Panc1 (cell line): ENCODE data around the gene SECISBP2. TPM values are rescaled to one million over a fixed set of nuclear protein-coding genes. Genes with fewer than 3 reads are reported as not detected.

Source experiments
- ATAC-seq: fragments of 200-7000 bp; cut with Tn5 transposase; 2 replicates; pipeline ENCODE4 v1.9.1; 2020; ENCODE audit warnings: mild to moderate bottlenecking, moderate library complexity
- BruUV-seq: library from RNA; stranded (reverse); fragments of 400-500 nt; replicated peaks from 2 replicates; lab custom pipeline; 2021; lab: Mats Ljungman, UMichigan
- CTCF ChIA-PET: fragments of 300-600 bp; sonication (Branson Sonifier 250); formaldehyde crosslinking; loops from one replicate; lab custom pipeline; 2022; ENCODE audit warnings: antibody characterized with exemption; lab: Charles Lee
- POLR2A ChIA-PET: fragments of 300-600 bp; sonication (Branson Sonifier 250); formaldehyde crosslinking; loops from one replicate; lab custom pipeline; 2022; ENCODE audit warnings: antibody characterized with exemption; lab: Charles Lee
- DNase-seq: peaks from one replicate; pipeline ENCODE4 v3.0.0-alpha.2; 2010; ENCODE audit warnings: low read depth, low spot score
- H3K27ac ChIP-seq: 2 replicates; pipeline ENCODE4 v1.5.1; 2011; ENCODE audit warnings: mild to moderate bottlenecking, low read length, inconsistent platforms
- H3K27me3 ChIP-seq: fragments of 200-500 bp; sonication (Bioruptor generic); 2 replicates; pipeline ENCODE4 v1.6.0; 2014; ENCODE audit warnings: low read length, inconsistent platforms; ENCODE audit not compliant: control insufficient read depth, insufficient read depth
- H3K36me3 ChIP-seq: fragments of 200-500 bp; sonication (Bioruptor generic); 2 replicates; pipeline ENCODE4 v1.5.1; 2014; ENCODE audit warnings: inconsistent platforms, mild to moderate bottlenecking, low read length, moderate library complexity; ENCODE audit not compliant: control insufficient read depth, insufficient read depth
- H3K4me1 ChIP-seq: 2 replicates; pipeline ENCODE4 v1.5.1; 2011; ENCODE audit warnings: inconsistent platforms, mild to moderate bottlenecking, low read length, moderate library complexity; ENCODE audit not compliant: control insufficient read depth, insufficient read depth
- H3K4me3 ChIP-seq, 2 experiments: 2 replicates each; pipeline ENCODE4 v1.5.1; 2011 to 2012; ENCODE audit warnings: low read depth in 2 of 2, low read length in 2 of 2, mild to moderate bottlenecking in 2 of 2, inconsistent platforms in 1 of 2, moderate library complexity in 1 of 2
- H3K9me3 ChIP-seq: fragments of 200-500 bp; sonication (Bioruptor generic); 2 replicates; pipeline ENCODE4 v1.5.1; 2014; ENCODE audit warnings: low read depth, mild to moderate bottlenecking, inconsistent platforms, low read length, moderate library complexity; ENCODE audit not compliant: control insufficient read depth, insufficient read depth
- POLR2AphosphoS5 ChIP-seq: IDR thresholded peaks from 2 replicates; pipeline ENCODE4 v1.6.1; 2012; ENCODE audit warnings: mild to moderate bottlenecking, low read depth, low read length, moderate library complexity
- SIN3A ChIP-seq: IDR thresholded peaks from 2 replicates; pipeline ENCODE4 v1.6.1; 2012; ENCODE audit warnings: low read depth, mild to moderate bottlenecking, low read length, moderate library complexity, borderline replicate concordance; ENCODE audit not compliant: insufficient read depth
- TCF7L2 ChIP-seq: IDR thresholded peaks from 2 replicates; pipeline ENCODE4 v1.6.1; 2011; ENCODE audit warnings: mild to moderate bottlenecking, low read depth, low read length, inconsistent platforms
- in situ Hi-C: cut with HindIII; loops from 2 replicates; pipeline ENCODE4 v1.10.0; 2016; ENCODE audit warnings: low sequenced_read_pairs, low pct_unique_long_range_greater_than_20kb
- intact Hi-C: fragments of 100-400 bp; cut with micrococcal nuclease; formaldehyde crosslinking; loops from one replicate; pipeline ENCODE4 v1.10.0; 2022; ENCODE audit not compliant: unreplicated experiment
- total RNA-seq: library from RNA; stranded (reverse); gene quantifications from one replicate; pipeline ENCODE4 v1.2.1, GENCODE V29; 2021; ENCODE audit not compliant: unreplicated experiment
- TF ChIP-seq, protein P1 (sequence below), 2 experiments: IDR thresholded peaks; 2 replicates each; pipeline ENCODE4 v1.6.1; 2011 to 2012; ENCODE audit warnings: low read depth in 2 of 2, control low read depth in 1 of 2, low read length in 1 of 2, mild to moderate bottlenecking in 1 of 2, moderate library complexity in 1 of 2; ENCODE audit not compliant: insufficient read depth in 1 of 2
- TF ChIP-seq, protein P2 (sequence below): fragments of 450-650 bp; IDR thresholded peaks from 2 replicates; pipeline ENCODE4 v1.5.1; 2017; ENCODE audit warnings: mild to moderate bottlenecking

The SECISBP2 gene
- total RNA-seq, 1 experiment from 2014 or later = 17.7 TPM

GRCh38 chr9:89372230-89372816 lies 54.0 kb downstream of the SECISBP2 start:
- Histone ChIP-seq H3K9me3 (no peaks in the 10 kb centered on the region), H3K4me1 (no peaks in the 10 kb centered on the region), H3K4me3 (no peak overlapping the region), H3K27me3 (no peaks in the 10 kb centered on the region), H3K27ac (no peak overlapping the region), H3K36me3 (no peaks in the 10 kb centered on the region)
- no TSS peak for BruUV-seq
- POLR2A ChIA-PET = no interaction called here
- DNase-seq = no peak
- no peak for TF ChIP-seq POLR2AphosphoS5
- TF ChIP-seq, protein P1, sequence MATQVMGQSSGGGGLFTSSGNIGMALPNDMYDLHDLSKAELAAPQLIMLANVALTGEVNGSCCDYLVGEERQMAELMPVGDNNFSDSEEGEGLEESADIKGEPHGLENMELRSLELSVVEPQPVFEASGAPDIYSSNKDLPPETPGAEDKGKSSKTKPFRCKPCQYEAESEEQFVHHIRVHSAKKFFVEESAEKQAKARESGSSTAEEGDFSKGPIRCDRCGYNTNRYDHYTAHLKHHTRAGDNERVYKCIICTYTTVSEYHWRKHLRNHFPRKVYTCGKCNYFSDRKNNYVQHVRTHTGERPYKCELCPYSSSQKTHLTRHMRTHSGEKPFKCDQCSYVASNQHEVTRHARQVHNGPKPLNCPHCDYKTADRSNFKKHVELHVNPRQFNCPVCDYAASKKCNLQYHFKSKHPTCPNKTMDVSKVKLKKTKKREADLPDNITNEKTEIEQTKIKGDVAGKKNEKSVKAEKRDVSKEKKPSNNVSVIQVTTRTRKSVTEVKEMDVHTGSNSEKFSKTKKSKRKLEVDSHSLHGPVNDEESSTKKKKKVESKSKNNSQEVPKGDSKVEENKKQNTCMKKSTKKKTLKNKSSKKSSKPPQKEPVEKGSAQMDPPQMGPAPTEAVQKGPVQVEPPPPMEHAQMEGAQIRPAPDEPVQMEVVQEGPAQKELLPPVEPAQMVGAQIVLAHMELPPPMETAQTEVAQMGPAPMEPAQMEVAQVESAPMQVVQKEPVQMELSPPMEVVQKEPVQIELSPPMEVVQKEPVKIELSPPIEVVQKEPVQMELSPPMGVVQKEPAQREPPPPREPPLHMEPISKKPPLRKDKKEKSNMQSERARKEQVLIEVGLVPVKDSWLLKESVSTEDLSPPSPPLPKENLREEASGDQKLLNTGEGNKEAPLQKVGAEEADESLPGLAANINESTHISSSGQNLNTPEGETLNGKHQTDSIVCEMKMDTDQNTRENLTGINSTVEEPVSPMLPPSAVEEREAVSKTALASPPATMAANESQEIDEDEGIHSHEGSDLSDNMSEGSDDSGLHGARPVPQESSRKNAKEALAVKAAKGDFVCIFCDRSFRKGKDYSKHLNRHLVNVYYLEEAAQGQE (IDR thresholded peaks at IDR 0.05; ENCODE audit: insufficient read depth in 1 of 2, low read depth in 2 of 2, low read length in 1 of 2) = no peak
- TF ChIP-seq, protein P2, sequence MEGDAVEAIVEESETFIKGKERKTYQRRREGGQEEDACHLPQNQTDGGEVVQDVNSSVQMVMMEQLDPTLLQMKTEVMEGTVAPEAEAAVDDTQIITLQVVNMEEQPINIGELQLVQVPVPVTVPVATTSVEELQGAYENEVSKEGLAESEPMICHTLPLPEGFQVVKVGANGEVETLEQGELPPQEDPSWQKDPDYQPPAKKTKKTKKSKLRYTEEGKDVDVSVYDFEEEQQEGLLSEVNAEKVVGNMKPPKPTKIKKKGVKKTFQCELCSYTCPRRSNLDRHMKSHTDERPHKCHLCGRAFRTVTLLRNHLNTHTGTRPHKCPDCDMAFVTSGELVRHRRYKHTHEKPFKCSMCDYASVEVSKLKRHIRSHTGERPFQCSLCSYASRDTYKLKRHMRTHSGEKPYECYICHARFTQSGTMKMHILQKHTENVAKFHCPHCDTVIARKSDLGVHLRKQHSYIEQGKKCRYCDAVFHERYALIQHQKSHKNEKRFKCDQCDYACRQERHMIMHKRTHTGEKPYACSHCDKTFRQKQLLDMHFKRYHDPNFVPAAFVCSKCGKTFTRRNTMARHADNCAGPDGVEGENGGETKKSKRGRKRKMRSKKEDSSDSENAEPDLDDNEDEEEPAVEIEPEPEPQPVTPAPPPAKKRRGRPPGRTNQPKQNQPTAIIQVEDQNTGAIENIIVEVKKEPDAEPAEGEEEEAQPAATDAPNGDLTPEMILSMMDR = no peak
- no peak for TF ChIP-seq SIN3A
- TF ChIP-seq TCF7L2 = no peak
- in situ Hi-C loops (no loop called here), intact Hi-C loops (loop anchor here (10.0 kb wide), 1 partner anchor 172 kb away; no protein-coding TSS in a partner anchor)
- ATAC-seq = peak; percentile 74
- CTCF ChIA-PET = no interaction called here

- intact Hi-C loops = loop anchor here (10.0 kb wide), 1 partner anchor 172 kb away; no protein-coding TSS in a partner anchor
- ATAC-seq (0 out of 2 replicates have a peak, but pooled peaks have one; percentile 7), DNase-seq (no peak)
- Histone ChIP-seq H3K36me3 (no peaks in the 10 kb centered on the region), H3K9me3 (no peaks in the 10 kb centered on the region), H3K4me3 (no peak overlapping the region), H3K4me1 (no peaks in the 10 kb centered on the region), H3K27ac (no peak overlapping the region), H3K27me3 (no peaks in the 10 kb centered on the region)
- TF ChIP-seq, protein P1 (IDR thresholded peaks at IDR 0.05; ENCODE audit: insufficient read depth in 1 of 2, low read depth in 2 of 2, low read length in 1 of 2) = no peak
- TF ChIP-seq TCF7L2 = no peak
- no peak for TF ChIP-seq SIN3A
- TF ChIP-seq, protein P2 = no peak
- TF ChIP-seq POLR2AphosphoS5 = no peak
- BruUV-seq = no TSS peak
- ChIA-PET POLR2A (no interaction called here), CTCF (no interaction called here)
- in situ Hi-C loops = no loop called here
Observed at GRCh38 chr9:89372979-89373378, 54.7 kb downstream of the SECISBP2 start.
